GM19099 (cell line): ENCODE measurements around the gene SH2D7.

Source experiments
- POLR2A ChIP-seq: IDR thresholded peaks from 3 replicates; pipeline ENCODE4 v1.6.1; 2011; ENCODE audit warnings: low read depth; ENCODE audit not compliant: insufficient read length; ENCODE audit errors: extremely low read depth

SH2D7 gene

DNA sequence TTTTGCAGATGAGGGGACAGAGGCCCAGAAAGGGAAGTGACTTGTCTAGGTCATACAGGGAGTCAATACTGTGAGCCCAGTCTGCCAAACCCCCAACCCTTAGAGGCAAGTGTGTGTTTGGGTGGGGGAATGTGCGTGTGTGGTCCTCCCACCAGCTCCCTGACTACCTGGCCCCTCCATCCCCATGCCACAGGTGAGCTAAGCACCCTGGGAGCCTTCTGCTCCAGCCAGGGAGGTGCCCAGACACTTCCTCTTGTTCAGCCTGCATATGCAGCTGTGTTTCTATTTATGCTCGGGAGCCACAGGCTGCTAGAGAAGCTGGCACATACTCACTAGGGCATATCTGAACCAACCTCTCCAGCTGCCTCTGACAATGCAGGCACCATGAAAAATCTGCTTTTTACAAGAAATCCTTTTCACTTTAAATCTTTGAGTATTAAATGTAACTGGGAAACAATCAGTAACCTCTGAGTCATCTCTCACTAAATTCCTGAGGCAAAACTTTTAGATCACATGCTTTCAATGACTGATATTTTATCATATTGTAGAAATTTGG, 35.6 kb upstream of the SH2D7 start:
- TF ChIP-seq POLR2A = no peak

- no peak for TF ChIP-seq POLR2A
Measured at GRCh38 chr15:78057803-78058202, 34.6 kb upstream of the SH2D7 start.

- no peak for TF ChIP-seq POLR2A
Measured at GRCh38 chr15:78058401-78058935, 33.9 kb upstream of the SH2D7 start.

- no peak for TF ChIP-seq POLR2A
Measured at GRCh38 chr15:78059110-78059839, 33.1 kb upstream of the SH2D7 start.

GRCh38 chr15:78060232-78060631, 32.1 kb upstream of the SH2D7 start:
- no peak for TF ChIP-seq POLR2A

- no peak for TF ChIP-seq POLR2A
Measured at GRCh38 chr15:78061963-78062427, 30.4 kb upstream of the SH2D7 start.

DNA sequence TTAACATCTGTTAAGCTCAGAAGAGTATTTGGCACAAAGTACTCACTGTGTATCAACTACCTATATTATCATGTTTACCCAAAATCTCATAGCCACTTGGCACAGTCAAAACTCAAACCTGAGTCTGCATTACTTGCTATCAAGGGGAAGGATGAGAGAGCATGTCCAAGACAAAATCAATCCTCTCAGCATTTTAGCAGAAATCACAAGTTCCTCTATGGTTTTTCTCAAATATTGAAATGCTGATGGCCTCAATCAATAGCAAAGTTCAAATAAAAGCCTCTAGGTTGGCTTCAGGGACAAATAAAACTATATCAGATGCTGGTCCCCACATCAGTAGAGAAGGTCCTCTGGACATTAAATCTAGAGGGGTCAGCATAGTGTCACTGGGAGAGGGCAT, 29.1 kb upstream of the SH2D7 start:
- no peak for TF ChIP-seq POLR2A

GRCh38 chr15:78063970-78064385, 28.4 kb upstream of the SH2D7 start:
- TF ChIP-seq POLR2A = no peak

DNA sequence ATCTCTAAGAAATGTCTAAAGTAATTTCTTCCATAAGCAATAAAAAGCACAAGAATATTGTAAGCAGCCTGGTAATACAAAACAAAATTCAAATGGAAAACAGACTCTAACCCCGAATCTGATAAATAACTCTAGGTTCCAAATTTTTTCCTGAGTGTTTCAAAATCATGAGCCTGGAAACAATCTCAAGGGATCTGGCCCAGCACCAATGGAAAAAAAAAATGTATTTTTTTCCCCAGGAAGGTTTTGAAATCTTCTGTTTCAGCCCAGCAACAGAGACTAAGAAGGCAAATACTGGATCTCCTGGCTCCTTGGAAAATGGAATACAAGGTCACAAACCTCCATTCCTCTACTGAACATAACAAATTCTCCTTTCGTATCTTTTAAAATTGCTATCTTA, 27.8 kb upstream of the SH2D7 start:
- TF ChIP-seq POLR2A = no peak

- no peak for TF ChIP-seq POLR2A
Measured at GRCh38 chr15:78065284-78065872, 27.0 kb upstream of the SH2D7 start.

DNA sequence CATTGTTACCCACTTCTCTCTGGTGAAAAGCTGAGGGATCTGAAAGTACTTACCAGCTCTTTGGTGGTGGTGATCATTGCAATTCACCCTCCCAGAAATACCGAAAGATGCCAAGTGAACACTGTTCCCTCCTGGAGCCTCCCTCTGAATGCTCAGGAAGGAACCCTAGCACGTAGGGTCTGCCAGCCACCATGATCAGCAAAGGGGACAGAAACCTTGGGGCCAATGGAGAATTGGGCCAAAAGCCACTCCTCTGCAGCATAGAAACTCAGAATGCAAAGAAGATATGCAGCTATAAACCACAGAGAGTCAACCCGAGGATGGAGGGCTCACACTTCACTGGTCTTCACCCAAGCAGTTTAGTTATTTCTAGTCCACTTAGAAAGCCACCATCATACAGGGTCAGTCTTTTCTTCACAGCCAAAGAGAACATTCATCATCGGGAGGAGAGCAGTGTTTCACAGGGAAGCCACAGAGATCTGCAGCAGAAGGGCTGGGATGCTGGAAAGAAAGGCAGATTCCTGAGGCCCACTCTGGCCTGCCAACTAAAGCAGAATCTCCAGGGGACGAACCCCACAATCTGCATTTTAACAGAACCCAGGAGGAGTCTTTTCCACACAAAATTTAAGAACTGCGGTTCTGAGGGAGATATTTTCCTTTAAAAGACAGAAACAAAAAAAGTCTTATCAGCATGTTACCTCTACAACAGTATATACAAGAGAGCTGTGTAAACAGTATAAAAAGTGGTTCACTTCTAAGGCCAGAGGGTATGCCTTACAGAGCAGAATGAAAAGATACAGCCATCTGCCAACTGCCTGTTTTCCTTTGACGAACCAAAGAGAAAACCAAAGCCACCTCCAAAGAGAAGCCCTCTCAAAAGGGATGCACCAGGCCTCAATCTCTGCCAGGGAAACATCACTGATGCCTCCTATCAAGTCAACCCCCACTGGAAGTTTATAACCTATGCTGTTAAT, 26.1 kb upstream of the SH2D7 start:
- peak; percentile 50 for TF ChIP-seq POLR2A

GRCh38 chr15:78067328-78068228, 24.8 kb upstream of the SH2D7 start:
- no peak for TF ChIP-seq POLR2A

GRCh38 chr15:78069052-78069414, 23.3 kb upstream of the SH2D7 start:
- no peak for TF ChIP-seq POLR2A

DNA sequence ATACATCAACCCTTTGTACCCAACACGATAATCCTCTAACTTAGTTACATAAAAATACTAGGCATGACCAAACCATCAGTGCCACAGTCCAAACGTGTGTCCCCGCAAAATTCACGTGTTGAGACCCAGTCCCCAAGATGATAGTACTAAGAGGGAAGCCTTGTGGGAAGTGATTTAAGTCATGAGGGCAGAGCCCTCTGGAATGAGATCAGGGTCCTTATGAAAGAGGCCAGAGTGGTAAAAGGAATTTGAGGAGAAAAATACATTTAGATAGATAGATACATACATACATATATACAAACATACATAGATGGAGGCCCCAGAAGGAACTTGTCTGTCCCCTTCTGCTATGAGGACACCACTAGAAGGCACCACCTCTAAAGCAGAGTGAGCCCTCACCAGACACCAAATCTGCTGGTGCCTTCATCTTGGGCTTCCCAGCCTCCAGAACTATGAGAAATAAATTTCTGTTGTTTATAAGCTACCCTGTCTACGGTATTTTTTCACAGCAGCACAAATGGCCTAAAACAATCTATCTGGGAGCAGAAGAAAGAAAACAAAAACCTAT, 22.8 kb upstream of the SH2D7 start:
- TF ChIP-seq POLR2A = no peak

GRCh38 chr15:78070049-78070700, 22.2 kb upstream of the SH2D7 start:
- TF ChIP-seq POLR2A = no peak
